NCI-H2227 (cell line): ENCODE measurements around the gene NBPF3.
"Not testable (repeated sequence)": the region's sequence is repeated elsewhere in the genome, so short reads cannot be mapped to it uniquely, and the experiment has no call there.

ENCODE experiments used
- DNase-seq: peaks from one replicate; lab custom pipeline; 2025; ENCODE audit not compliant: unreplicated experiment; lab: John Stamatoyannopoulos, UW

NBPF3 gene

DNA sequence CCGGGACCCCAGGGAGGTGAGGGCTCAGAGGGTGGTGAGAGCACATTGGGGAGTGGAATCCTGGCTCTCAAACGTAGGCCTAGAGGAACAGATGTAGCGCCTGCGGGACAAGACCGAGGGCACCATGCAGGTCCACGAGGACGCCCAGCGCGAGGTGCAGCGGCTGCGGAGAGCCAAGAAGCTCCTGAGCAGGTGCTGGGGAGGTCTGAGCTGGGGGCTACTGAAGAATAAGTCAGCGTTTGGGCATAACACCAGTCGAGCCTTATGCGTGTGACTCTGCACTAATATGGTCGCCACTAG lies 2.6 kb upstream of the NBPF3 start:
- DNase-seq: no peak

DNA sequence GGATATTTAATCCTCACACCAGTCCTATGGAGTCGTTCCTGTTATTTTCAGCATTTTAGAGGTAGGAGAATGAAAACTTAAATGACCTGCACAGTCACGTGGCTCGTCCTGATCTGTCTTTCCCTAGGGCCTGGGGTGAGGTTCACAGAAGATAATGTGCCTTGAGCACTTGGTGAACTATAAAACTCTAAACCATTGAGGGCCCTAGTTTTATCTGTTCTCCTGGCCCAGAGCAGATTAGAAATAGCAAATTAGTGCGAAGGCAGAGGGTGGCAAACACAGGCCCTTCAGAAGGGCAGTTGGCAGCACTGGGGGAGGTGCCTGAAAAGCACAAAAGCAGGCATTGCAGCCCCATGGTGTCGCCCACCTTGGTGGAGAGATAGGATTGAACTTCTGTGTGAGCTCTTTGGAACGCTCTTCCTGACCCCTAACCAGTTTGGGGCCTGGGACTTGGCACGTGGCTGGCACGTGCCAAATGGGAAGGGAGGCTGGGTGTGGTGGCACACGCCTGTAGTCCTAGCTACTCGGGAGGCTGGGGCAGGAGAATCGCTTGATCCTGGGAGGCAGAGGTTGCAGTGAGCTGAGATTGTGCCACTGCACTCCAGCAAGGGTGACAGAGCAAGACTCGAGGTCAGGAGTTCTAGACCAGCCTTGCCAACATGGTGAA lies 1.2 kb upstream of the NBPF3 start:
- DNase-seq: not testable (repeated sequence)

DNA sequence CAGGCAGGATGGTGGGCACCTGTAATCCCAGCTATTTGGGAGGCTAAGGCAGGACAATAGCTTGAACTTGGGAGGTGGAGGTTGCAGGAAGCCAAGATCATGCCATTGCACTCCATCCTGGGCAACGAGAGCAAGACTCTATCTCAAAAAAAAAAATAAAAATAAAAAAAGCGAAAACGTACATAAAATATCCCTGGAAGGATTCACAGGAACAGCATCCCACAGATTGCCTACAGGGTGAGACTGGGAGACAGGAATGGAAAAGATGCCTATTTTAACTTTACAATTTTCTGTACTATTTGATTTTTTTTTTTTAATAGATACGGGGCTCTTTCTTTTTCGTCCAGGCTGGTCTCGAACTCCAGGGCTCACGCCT lies 604 bp upstream of the NBPF3 start:
- DNase-seq: no peak

DNA sequence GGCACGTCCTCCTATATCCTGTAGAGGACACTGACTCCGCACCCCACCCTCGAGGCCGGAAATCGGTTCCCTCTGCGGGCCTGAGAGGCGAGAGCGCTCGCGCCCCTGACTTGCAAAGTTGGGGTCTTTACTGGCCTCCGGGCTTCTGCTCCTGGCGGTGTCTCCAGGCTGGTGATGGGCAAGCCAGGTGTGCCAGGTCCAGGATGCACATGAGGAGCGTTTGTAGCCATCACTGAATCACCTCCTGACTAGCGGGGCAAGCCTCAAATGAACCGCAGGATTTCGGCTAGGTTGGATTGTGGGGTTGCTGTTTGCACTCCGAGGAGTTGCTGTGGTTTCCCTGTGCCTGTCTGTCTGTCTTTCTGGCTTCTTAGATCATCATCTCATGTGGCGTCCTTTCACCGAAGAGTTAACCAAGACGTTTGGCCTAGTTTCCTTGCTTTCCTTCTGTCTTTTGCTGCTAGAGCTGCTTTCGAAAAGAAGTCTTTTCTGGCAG lies 741 bp downstream of the NBPF3 start:
- DNase-seq: not testable (repeated sequence)

DNA sequence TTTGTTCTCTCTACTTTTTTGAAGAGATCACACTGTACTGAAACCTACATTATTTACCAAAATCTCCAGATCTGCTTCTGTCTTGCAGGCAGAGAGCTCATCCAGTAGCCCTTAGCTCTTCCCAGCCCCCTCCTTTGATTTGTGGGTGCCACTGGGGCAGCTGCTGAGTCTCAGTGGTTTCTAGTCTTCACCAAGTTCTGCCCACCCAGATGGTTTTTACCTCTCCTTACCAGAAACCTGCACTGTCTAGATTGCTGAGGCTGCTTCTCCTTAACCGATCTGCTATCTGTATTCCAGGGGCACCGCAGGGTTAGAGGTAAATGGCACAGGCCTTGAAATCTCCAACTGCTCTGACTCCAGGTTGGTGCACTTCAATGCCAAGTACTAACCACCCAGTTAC lies 6.7 kb downstream of the NBPF3 start:
- DNase-seq: not testable (repeated sequence)

DNA sequence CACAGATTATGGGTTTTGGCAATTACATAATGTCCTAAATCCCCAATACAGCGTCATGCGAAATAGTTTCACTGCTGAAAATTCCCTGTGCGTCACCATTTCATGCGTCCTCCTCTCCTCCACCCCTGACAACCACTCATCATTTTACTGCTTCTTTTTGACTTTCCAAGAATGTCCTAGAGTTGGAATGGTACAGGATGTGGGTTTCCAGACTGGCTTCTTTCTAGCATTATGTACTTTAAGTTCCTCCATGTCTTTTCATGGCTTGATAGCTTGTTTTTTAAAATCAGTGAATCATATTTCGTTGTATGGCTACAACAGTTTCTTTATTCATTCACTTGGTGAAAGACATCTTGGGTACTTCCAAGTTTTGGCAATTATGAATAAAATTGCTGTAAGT lies 7.4 kb downstream of the NBPF3 start:
- no peak for DNase-seq

DNA sequence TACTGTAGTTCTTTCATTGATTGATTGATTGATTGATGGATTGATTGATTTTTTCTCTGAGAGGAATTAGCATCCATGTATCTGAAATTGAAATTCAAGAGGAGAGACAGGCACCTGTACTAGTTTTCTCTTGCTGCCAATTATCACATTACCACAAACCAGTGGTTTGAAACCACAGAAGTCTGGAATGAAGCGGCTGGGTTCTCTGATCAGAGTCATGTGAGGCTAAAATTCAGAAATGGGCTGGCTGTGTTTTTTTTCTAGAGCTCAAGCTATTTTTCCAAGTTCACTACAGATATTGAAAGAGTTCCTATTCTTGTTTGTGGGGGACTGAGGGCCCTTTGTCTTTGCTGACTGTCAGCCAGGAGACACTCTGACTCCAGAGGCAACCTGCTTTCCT lies 10.0 kb downstream of the NBPF3 start:
- no peak for DNase-seq

DNA sequence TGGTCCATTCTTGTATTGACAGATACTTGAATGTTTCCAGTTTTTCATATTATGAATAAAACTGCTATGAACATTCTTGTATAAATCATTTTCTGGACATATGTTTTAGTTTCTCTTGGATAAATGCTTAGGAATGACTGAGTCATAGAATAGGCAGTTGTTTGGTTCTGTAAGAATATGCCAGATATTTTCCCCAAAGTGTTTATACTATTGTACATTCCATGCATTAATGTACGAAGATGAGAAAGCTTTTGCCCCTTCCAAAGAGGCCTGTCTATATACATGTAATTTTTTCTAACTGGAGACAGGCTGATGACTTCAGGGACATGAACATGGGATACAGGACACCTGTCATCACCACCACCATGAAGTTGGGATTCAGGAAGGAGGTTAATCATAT lies 11.3 kb downstream of the NBPF3 start:
- DNase-seq: no peak

DNA sequence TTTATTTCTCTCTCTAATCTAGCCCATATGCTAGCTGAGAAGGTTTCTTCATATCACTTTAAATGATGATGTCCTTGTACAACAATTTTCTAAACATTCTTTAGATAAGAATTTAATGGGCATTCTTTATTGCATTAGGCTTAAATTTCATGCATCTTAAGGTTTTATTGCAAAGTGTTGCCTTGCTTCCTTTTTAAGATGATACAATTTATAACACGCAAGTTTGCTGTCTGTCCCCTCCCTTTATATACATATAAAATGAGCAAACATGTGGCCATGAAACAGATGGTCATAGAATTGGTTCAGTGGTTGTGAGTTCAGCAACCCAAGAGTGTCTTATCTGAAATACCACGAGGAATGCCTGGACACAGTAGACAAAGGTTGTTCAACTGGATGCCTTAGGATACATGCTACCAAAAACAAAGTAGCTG lies 12.1 kb downstream of the NBPF3 start:
- DNase-seq: no peak

DNA sequence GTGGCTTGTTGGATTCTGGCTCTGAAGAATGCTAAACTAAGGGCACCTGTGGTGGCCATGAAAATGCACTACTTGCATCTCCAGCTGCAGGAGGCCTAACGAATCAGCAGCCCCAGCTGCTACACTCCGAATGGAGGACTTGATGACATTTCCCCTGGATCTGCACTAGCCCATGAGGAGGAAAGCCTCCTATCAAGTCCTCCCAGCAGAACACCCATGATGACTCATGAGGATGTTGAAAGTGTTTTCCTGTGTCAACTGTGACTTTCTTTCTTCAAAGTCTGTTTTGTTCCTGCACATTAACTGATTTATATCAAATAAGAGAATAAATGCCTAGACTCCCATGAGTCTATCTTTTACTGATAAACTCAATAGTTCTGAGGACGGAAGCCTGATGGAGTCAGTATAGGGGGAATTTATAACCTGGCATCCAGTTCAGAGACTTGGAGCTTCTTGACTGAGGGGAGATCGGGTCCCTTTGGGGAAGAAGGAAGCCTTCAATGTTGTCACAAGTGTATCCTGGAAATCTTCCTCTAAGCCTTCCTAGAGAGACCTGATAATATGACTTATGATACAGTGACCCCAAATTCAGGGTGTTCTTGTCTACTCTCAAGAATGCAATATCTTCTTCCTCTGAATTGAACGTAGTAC lies 14.2 kb downstream of the NBPF3 start:
- not testable (repeated sequence) for DNase-seq

DNA sequence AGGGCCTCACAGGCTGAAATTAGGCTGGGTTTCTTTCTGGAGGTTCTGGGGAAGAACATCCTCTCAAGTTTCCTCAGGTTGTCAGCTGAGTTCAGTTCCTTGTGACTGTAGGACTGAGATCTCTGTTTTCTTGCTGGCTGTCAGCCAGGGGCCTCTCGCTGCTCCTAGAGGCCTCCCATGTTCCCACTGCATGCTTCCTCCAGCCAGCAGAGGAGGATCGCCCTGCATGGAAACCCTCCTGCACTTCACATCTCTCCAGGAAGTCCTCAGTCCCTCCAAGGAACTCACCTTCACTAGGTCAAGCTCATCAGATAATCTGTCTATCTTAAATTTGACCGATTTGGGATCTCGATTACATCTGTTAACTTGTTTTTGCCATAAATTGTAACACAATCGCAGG lies 15.0 kb downstream of the NBPF3 start:
- DNase-seq: not testable (repeated sequence)

DNA sequence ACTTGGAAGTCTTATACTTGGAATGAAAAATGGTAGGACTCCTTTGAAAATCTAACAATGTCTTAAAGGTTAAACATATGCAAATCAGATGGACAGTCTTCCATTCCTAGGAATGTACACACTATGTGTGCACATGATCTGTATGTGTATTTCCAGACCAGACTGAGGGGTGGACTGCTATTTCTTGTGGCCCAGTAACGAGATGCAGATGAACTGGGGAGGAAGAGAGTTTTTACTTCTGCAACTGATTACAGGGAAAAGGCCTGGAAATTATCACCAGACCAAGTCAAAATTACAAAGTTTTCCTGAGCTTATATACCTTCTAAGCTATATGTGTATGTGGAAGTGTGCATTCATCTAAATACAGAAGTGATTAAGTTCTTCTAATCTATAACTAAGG lies 17.7 kb downstream of the NBPF3 start:
- no peak for DNase-seq

DNA sequence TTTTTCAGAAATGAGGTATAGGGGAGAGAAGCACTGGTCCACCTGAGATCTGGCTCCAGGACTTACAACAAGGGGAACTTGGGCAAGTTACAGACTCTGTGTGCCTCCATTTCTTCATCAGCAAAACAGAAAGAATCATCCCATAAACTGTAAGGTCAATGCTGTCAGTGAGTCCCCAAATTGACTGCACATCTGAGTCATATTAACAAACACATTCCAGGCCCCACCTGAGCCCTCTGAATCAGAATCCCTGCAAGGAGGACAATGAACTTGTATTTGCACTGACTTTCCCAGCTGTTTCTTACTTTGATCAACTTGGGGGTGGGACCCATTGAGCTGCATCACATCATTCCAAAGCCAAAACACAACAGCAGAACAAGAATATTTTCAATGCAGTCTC lies 25.2 kb downstream of the NBPF3 start:
- not testable (repeated sequence) for DNase-seq

DNA sequence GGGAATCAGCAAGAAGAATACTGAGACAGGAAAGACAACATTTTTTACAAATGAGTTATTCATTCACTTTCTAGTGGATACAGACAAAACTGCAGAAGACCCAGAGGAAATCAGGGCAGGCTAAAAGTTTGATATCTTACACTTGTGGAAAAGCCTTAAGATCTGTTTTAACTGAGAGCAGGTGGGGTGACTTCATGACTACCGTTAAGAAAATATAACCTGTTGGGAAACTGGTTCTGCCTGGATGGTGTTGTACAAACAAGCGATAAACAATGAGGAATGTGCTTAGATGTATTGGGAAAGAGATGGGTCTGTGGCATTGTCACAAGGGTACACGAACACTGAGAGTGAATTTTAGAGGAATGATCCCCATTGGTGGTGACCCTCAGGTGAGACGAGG lies 28.0 kb downstream of the NBPF3 start:
- not testable (repeated sequence) for DNase-seq

DNA sequence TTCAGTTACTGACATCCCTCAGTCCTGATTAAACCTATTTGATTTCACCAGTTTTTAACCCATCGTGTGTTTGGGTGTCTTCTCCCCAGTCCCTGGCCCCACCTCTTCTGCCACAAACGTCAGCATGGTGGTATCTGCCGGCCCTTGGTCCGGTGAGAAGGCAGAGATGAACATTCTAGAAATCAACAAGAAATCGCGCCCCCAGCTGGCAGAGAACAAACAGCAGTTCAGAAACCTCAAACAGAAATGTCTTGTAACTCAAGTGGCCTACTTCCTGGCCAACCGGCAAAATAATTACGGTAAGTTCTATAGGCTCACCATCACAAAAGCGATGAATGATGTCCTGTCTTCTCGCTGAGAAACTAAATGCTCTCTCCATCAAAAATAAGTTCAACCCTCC lies 28.7 kb downstream of the NBPF3 start:
- DNase-seq: peak; percentile 14

DNA sequence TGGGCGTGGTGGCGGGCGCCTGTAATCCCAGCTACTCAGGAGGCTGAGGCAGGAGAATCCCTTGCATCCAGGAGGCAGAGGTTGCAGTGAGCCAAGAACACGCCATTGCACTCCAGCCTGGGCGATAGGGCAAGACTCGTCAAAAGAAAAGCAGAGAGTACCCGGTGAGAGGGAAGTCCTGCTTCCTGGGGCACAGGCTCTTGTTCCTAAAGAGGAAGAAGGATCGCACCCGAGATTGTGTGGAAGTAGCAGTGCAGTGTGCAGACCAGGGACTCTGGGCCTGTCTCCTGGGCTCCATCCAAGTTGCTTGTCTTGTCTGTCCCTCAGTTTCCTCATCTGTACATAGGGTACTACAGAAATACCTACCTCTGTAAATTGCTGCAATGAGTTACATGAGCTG lies 29.6 kb downstream of the NBPF3 start:
- no peak for DNase-seq

DNA sequence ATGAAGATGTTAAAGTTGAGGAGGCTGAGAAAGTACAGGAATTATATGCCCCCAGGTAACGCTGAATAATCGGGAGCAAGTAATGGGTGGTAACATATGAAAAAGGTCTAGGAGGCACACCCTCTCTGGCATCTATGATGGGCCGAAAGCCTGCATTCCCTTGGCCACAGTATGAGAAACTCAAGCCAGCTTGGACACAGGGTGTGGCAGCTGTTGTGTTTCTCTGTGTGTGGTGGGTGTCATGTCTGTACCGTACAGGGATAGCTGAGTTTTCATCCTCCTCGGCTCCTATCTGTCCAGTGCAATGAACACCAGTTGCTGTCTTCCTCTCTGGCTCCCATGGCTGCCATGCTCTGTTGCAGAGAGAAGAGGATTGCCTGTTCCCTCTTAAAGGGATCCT lies 32.9 kb downstream of the NBPF3 start:
- no peak for DNase-seq

DNA sequence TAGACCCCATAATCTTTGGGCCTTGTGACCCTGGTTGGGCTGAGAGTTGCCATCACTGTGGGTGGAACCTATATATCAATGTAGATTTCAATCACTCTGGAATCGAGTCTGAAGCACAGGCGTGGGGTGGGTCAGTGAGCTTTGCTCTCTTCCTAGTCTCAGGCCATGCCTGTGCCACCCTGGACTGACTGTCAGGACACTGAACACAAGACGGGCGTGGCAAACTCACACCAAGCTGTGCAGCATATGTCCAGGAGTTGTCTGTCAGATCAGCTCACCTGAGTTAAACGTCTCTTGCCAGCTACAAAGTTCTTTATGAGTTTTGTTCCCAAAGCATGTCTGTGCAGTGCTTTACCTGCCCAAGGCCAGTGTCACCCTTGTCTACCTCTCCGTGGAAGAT lies 38.4 kb downstream of the NBPF3 start:
- DNase-seq: no peak

DNA sequence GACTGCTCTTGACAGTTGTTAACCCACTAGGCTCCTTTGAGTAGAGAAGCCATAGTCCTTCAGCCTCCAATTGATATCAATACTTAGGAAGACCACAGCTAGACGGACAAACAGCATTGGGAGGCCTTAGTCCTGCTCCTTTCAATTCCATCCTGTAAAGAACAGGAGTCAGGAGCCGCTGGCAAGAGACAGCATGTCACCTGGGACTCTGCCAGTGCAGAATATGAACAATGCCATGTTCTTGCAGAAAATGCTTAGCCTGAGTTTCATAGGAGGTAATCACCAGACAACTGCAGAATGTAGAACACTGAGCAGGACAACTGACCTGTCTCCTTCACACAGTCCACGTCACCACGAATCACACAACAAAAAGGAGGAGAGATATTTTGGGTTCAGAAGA lies 43.9 kb downstream of the NBPF3 start:
- DNase-seq: not testable (repeated sequence)

DNA sequence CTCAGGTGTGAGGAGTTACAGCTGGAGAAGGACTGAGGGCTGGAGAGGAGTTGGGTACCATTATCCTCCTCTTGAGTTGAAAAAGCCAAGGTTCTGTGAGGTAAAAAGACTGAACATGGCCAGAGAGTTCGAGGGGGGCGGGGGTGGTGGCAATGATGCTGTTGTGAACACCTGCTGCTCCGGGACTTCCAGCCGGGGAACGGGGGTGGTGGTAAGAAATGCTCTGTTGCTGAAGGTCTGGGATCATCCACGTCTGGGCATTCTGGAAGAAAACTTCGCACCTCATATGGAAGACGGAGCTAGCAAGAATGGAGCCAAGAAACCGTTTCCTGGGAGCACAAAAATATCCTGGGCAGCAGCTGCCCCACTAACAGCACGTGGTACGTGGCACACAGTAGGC lies 49.2 kb downstream of the NBPF3 start:
- DNase-seq: no peak

DNA sequence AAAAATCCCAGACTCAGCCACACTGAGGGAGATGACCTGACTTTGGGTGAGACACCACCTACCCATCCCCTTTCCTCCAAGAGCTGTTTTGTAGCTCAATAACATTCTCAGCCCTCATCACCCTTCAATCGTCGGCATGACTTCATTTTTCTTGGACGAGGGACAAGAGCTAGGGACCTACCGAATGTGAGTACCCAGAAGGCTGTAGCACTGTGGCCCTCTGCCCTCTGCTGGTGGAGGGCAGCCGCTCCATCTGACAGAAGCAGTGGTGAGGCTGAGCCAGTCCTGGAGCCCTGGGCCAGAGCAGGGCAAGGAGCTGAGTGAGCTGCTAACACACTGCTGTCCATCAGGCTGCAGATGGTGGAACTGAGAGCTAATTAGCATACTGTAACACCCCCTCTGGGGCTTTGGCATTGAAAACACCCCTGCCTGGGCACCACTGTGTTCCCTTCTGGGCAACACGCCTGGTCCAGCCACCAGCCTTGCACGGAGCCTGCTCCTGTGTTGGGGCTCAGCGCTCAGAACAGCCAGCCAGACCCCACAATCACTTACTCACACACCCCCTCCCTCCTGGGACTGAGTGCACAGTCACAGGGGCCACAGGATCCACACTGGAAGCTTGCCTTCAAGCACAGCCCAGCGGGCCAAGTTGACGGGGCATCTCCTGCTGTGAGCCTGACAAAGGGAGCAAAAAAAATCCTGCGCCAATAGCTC lies 51.0 kb downstream of the NBPF3 start:
- peak; percentile 17 for DNase-seq
